ENCODE measurements around the gene C14orf93. TPM values are rescaled to one million over a fixed set of nuclear protein-coding genes. Genes with fewer than 3 reads are reported as not detected.
"Not testable (repeated sequence)": the region's sequence is repeated elsewhere in the genome, so short reads cannot be mapped to it uniquely, and the experiment has no call there.

Gene C14orf93
- total and polyA plus RNA-seq, 4 donors, result 7.5 to 14.9 (median 9.3) TPM

- H3K36me3 ChIP-seq (ENCODE audit: control insufficient read depth in 4 of 4, insufficient read depth in 4 of 4, low read length in 4 of 4), result peaks cover 0 to 3% (median 0%) of the 10 kb centered on the region in 4 donors
- no peaks in the 10 kb centered on the region for H3K9me3 ChIP-seq (ENCODE audit: control insufficient read depth in 4 of 4, insufficient read depth in 3 of 4, low read length in 3 of 4)
- H3K27me3 ChIP-seq (ENCODE audit: control insufficient read depth in 3 of 3, insufficient read depth in 3 of 3, low read length in 2 of 3), result no peaks in the 10 kb centered on the region
- DNase-seq (no peak), ATAC-seq (ENCODE audit: insufficient read depth, low FRiP score) (no peak)
- TF ChIP-seq CTCF (IDR thresholded peaks at IDR 0.05; ENCODE audit: control extremely low read depth, extremely low read depth), result no peak
- H3K4me3 ChIP-seq, result no peak overlapping the region
- peaks cover 0 to under 1% (median 0%) of the 10 kb centered on the region in 5 donors for H3K4me1 ChIP-seq (ENCODE audit: control insufficient read depth in 5 of 5, insufficient read depth in 5 of 5, low read length in 5 of 5)
- H3K27ac ChIP-seq (ENCODE audit: low read depth in 1 of 2, low read length in 1 of 2), result no peak overlapping the region
- H3K9ac ChIP-seq (ENCODE audit: insufficient read depth in 1 of 2, low read length in 2 of 2), result no peak overlapping the region
- WGBS, 2 donors, result 87 to 93% methylated on average over 5 of the region's 5 CpGs
These were observed 7.1 kb upstream of the C14orf93 start for GRCh38 chr14:23017091-23017490.

GRCh38 chr14:23015618-23016017 lies 5.7 kb upstream of the C14orf93 start:
- no peaks in the 10 kb centered on the region for H3K27me3 ChIP-seq (ENCODE audit: control insufficient read depth in 3 of 3, insufficient read depth in 3 of 3, low read length in 2 of 3)
- DNase-seq (no peak), ATAC-seq (ENCODE audit: insufficient read depth, low FRiP score) (no peak)
- no peaks in the 10 kb centered on the region for H3K9me3 ChIP-seq (ENCODE audit: control insufficient read depth in 4 of 4, insufficient read depth in 3 of 4, low read length in 3 of 4)
- 54 to 78% methylated on average over 4 of the region's 4 CpGs for WGBS, 2 donors
- no peaks in the 10 kb centered on the region for H3K36me3 ChIP-seq (ENCODE audit: control insufficient read depth in 4 of 4, insufficient read depth in 4 of 4, low read length in 4 of 4)
- H3K9ac ChIP-seq (ENCODE audit: insufficient read depth in 1 of 2, low read length in 2 of 2), result no peak overlapping the region
- no peak overlapping the region for H3K4me3 ChIP-seq
- TF ChIP-seq CTCF (IDR thresholded peaks at IDR 0.05; ENCODE audit: control extremely low read depth, extremely low read depth), result no peak
- H3K27ac ChIP-seq (ENCODE audit: low read depth in 1 of 2, low read length in 1 of 2), result no peak overlapping the region
- no peaks in the 10 kb centered on the region for H3K4me1 ChIP-seq (ENCODE audit: control insufficient read depth in 5 of 5, insufficient read depth in 5 of 5, low read length in 5 of 5)

- H3K27ac ChIP-seq (ENCODE audit: low read depth in 1 of 2, low read length in 1 of 2); H3K36me3 ChIP-seq (ENCODE audit: control insufficient read depth in 4 of 4, insufficient read depth in 4 of 4, low read length in 4 of 4); DNase-seq; H3K4me3 ChIP-seq; H3K4me1 ChIP-seq (ENCODE audit: control insufficient read depth in 5 of 5, insufficient read depth in 5 of 5, low read length in 5 of 5); ATAC-seq (ENCODE audit: insufficient read depth, low FRiP score); H3K9ac ChIP-seq (ENCODE audit: insufficient read depth in 1 of 2, low read length in 2 of 2); H3K27me3 ChIP-seq (ENCODE audit: control insufficient read depth in 3 of 3, insufficient read depth in 3 of 3, low read length in 2 of 3); H3K9me3 ChIP-seq (ENCODE audit: control insufficient read depth in 4 of 4, insufficient read depth in 3 of 4, low read length in 3 of 4): not testable (repeated sequence)
- WGBS, 2 donors, result 93 to 95% methylated on average over 5 of the region's 5 CpGs
These were observed 3.8 kb upstream of the C14orf93 start for GRCh38 chr14:23013749-23014054.

GRCh38 chr14:23013054-23013748 lies 3.3 kb upstream of the C14orf93 start:
- no peak for DNase-seq
- Histone ChIP-seq H3K4me3 (no peak overlapping the region), H3K9ac (ENCODE audit: insufficient read depth in 1 of 2, low read length in 2 of 2) (no peak overlapping the region), H3K27ac (ENCODE audit: low read depth in 1 of 2, low read length in 1 of 2) (no peak overlapping the region), H3K9me3 (ENCODE audit: control insufficient read depth in 4 of 4, insufficient read depth in 3 of 4, low read length in 3 of 4) (no peaks in the 10 kb centered on the region), H3K36me3 (ENCODE audit: control insufficient read depth in 4 of 4, insufficient read depth in 4 of 4, low read length in 4 of 4) (no peaks in the 10 kb centered on the region), H3K27me3 (ENCODE audit: control insufficient read depth in 3 of 3, insufficient read depth in 3 of 3, low read length in 2 of 3) (no peaks in the 10 kb centered on the region), H3K4me1 (ENCODE audit: control insufficient read depth in 5 of 5, insufficient read depth in 5 of 5, low read length in 5 of 5) (peaks cover 0 to 14% (median 3%) of the 10 kb centered on the region in 5 donors)
- ATAC-seq (ENCODE audit: insufficient read depth, low FRiP score), result no peak
- 78 to 90% methylated on average over 6 of the region's 6 CpGs for WGBS, 2 donors
- no peak for TF ChIP-seq CTCF (IDR thresholded peaks at IDR 0.05; ENCODE audit: control extremely low read depth, extremely low read depth)
